Activated naive CD8-positive, alpha-beta T cell treated with anti-CD3 and anti-CD28 coated beads, Interleukin-2, amount 50 U/mL, for 24 hours (primary cell): ENCODE results near the gene APPBP2.
A peak's percentile ranks its signal among the peaks of the same experiment; 100 is the strongest.

Source experiments
- ATAC-seq: fragments of 150-1000 bp; cut with Tn5 transposase; one replicate; pipeline ENCODE4 v1.10.0; 2021
- DNase-seq: peaks from one replicate; pipeline ENCODE4 v3.0.0; 2021
- H3K27ac Mint-ChIP-seq: one replicate; pipeline ENCODE4 v1.8.0; 2021; ENCODE audit warnings: mild to moderate bottlenecking, mixed read lengths
- H3K27me3 Mint-ChIP-seq: one replicate; pipeline ENCODE4 v1.8.0; 2021; ENCODE audit warnings: mixed read lengths
- H3K36me3 Mint-ChIP-seq: one replicate; pipeline ENCODE4 v1.8.0; 2021; ENCODE audit warnings: low read depth, mixed read lengths
- H3K4me1 Mint-ChIP-seq: one replicate; pipeline ENCODE4 v1.8.0; 2021; ENCODE audit warnings: mixed read lengths
- H3K4me3 Mint-ChIP-seq: one replicate; pipeline ENCODE4 v1.8.0; 2021; ENCODE audit warnings: mild to moderate bottlenecking, moderate library complexity, mixed read lengths
- H3K9me3 Mint-ChIP-seq: one replicate; pipeline ENCODE4 v1.8.0; 2021; ENCODE audit warnings: mixed read lengths

The APPBP2 gene

GRCh38 chr17:60393840-60394723, 132.0 kb downstream of the APPBP2 start:
- no peak for ATAC-seq
- Mint-ChIP-seq H3K9me3 (no peaks in the 10 kb centered on the region), H3K4me1 (peaks cover 55% of the 10 kb centered on the region), H3K27ac (no peak overlapping the region), H3K27me3 (no peaks in the 10 kb centered on the region), H3K36me3 (peaks cover 2% of the 10 kb centered on the region), H3K4me3 (peak overlapping the region; percentile 38)
- DNase-seq: peak; percentile 22
